ENCODE data around the gene PODN. TPM values are rescaled to one million over a fixed set of nuclear protein-coding genes. Genes with fewer than 3 reads are reported as not detected.

PODN gene
- total RNA-seq, 1 donor from 2014 or later, result 0.53 TPM

GRCh38 chr1:53080041-53080440 is 18.0 kb downstream of the PODN start:
- no peak overlapping the region for H3K4me3 ChIP-seq (ENCODE audit: low read depth, low read length)
- FAIRE-seq (peak; percentile 13), DNase-seq (ENCODE audit: low read depth) (no peak)
- H3K27me3 ChIP-seq (ENCODE audit: control insufficient read depth, insufficient read depth, low read length), result no peaks in the 10 kb centered on the region
- no peak for TF ChIP-seq CTCF (IDR thresholded peaks at IDR 0.05; ENCODE audit: insufficient read depth, low read length, severe bottlenecking)
- no peaks in the 10 kb centered on the region for H3K36me3 ChIP-seq (ENCODE audit: control insufficient read depth, insufficient read depth, low read length)

- DNase-seq (ENCODE audit: low read depth), result no peak
- Histone ChIP-seq H3K36me3 (ENCODE audit: control insufficient read depth, insufficient read depth, low read length) (no peaks in the 10 kb centered on the region), H3K27me3 (ENCODE audit: control insufficient read depth, insufficient read depth, low read length) (no peaks in the 10 kb centered on the region), H3K4me3 (ENCODE audit: low read depth, low read length) (no peak overlapping the region)
- FAIRE-seq, result no peak
- no peak for TF ChIP-seq CTCF (IDR thresholded peaks at IDR 0.05; ENCODE audit: insufficient read depth, low read length, severe bottlenecking)
These were observed 18.8 kb downstream of the PODN start for GRCh38 chr1:53080769-53081168.

- FAIRE-seq (no peak), DNase-seq (ENCODE audit: low read depth) (no peak)
- TF ChIP-seq CTCF (IDR thresholded peaks at IDR 0.05; ENCODE audit: insufficient read depth, low read length, severe bottlenecking), result no peak
- H3K36me3 ChIP-seq (ENCODE audit: control insufficient read depth, insufficient read depth, low read length), result no peaks in the 10 kb centered on the region
- no peak overlapping the region for H3K4me3 ChIP-seq (ENCODE audit: low read depth, low read length)
- H3K27me3 ChIP-seq (ENCODE audit: control insufficient read depth, insufficient read depth, low read length), result no peaks in the 10 kb centered on the region
These were observed 19.5 kb downstream of the PODN start for GRCh38 chr1:53081384-53082066.

GRCh38 chr1:53082826-53083455 is 20.9 kb downstream of the PODN start:
- no peak for DNase-seq (ENCODE audit: low read depth)

GRCh38 chr1:53083636-53084588 is 21.9 kb downstream of the PODN start:
- TF ChIP-seq CTCF (IDR thresholded peaks at IDR 0.05; ENCODE audit: insufficient read depth, low read length, severe bottlenecking), result no peak
- no peak for FAIRE-seq
- H3K36me3 ChIP-seq (ENCODE audit: control insufficient read depth, insufficient read depth, low read length), result no peaks in the 10 kb centered on the region
- DNase-seq (ENCODE audit: low read depth), result no peak
- no peak overlapping the region for H3K4me3 ChIP-seq (ENCODE audit: low read depth, low read length)
- H3K27me3 ChIP-seq (ENCODE audit: control insufficient read depth, insufficient read depth, low read length), result no peaks in the 10 kb centered on the region

More at GRCh38 chr1:53082826-53083455, 20.9 kb downstream of the PODN start:
- Histone ChIP-seq H3K27me3 (ENCODE audit: control insufficient read depth, insufficient read depth, low read length) (no peaks in the 10 kb centered on the region), H3K4me3 (ENCODE audit: low read depth, low read length) (no peak overlapping the region), H3K36me3 (ENCODE audit: control insufficient read depth, insufficient read depth, low read length) (no peaks in the 10 kb centered on the region)
- TF ChIP-seq CTCF (IDR thresholded peaks at IDR 0.05; ENCODE audit: insufficient read depth, low read length, severe bottlenecking), result no peak
- no peak for FAIRE-seq
